Subcutaneous adipose tissue (tissue), 4 donors: ENCODE data around the gene GRP. TPM values are rescaled to one million over a fixed set of nuclear protein-coding genes. Genes with fewer than 3 reads are reported as not detected.

Source experiments
- CTCF ChIP-seq: fragments of 450-650 bp; IDR thresholded peaks from one replicate; pipeline ENCODE4 v1.5.1; 2016; ENCODE audit warnings: low read depth, mild to moderate bottlenecking, control low read depth, antibody characterized with exemption, moderate library complexity
- total RNA-seq, 4 donors: library from RNA; depleted of rRNA; stranded (reverse); fragments of >200 nt; gene quantifications; one replicate each; pipeline ENCODE4 v1.1.0, GENCODE V29; 2016

Gene GRP
- total RNA-seq, 4 donors from 2014 or later = not detected

DNA sequence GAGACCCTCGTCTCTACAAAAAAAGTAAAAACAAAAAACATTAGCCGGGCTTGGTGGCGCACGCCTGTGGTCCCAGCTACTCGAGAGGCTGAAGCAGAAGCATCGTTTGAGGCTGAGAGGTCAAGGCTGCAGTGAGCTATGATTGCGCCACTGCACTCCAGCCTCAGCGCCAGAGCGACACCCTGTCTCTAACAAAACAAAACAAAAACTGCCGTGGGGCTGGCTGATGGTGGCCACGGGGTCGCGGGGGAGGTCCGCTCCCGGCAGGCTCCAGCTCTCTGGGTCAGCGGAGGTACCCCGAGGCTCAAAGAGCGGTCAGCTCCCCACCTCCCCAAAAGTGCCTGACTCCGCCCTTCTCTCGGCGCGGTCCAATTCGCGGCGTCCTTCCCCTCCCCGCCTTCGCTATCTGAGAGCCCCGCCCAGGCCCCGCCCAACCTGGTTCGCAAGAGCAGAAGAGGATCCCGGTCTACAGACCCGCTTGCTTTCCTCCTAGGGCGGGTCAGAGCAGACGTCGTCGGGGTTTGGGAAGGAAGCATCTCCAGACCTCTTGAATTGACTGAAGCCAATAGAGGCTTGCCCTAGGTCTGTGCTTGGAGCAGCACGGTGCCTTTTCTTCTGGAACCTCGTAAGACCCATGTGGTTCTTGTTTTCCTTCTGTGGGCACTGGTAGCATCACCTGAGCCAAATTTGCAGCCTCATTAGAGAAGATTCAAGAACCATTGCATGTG, 45.5 kb downstream of the GRP start:
- TF ChIP-seq CTCF = no peak

DNA sequence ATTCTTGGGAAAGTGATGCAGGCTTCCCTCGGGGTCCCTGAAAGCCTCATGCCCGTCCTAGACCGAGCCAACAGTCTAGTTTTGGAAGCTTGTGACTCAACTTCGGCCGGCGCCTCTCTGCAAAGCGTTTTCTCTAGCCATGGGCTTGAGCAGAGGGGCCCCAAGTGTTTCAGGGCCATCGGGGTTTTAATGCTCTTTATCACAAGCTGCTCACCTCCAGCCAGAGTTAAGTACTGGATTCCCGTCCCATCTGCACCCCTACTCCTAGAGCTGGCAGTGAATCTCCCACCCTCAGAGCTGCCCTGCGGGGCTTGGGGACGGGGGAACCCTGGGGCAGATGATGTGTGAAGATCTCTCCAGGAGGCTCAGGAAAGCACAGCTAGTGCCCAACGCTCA, 46.0 kb downstream of the GRP start:
- no peak for TF ChIP-seq CTCF

- no peak for TF ChIP-seq CTCF
Measured at GRCh38 chr18:59266459-59266858, 46.5 kb downstream of the GRP start.

DNA sequence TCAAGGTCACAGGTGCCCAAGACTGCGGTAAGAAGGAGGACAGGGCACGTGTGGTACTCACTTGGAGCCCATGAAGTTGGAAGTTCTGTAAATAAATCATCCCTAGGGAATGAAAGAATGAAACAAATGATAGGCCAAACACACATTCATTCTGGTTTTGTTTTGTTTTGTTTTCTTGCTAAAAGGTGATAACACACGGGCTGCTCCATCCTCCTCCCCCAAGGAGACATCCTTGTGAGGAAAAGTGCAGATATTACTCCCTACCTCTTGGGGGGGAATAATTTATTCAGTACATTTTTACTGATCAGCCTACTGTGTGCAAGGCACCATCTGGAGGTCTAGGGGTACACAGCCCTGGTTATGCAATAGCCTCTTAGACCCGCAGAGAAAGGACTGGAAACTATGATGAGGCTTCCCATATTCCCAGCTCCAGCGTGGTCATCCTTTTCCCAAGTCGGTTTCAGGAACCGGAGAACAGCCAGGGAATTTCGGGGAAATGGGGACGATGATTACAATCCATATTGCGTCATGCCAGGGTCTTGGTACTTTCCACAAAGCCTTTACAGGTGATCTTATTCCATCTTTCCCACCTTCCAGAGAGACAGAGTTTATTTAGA, 47.0 kb downstream of the GRP start:
- TF ChIP-seq CTCF = no peak

DNA sequence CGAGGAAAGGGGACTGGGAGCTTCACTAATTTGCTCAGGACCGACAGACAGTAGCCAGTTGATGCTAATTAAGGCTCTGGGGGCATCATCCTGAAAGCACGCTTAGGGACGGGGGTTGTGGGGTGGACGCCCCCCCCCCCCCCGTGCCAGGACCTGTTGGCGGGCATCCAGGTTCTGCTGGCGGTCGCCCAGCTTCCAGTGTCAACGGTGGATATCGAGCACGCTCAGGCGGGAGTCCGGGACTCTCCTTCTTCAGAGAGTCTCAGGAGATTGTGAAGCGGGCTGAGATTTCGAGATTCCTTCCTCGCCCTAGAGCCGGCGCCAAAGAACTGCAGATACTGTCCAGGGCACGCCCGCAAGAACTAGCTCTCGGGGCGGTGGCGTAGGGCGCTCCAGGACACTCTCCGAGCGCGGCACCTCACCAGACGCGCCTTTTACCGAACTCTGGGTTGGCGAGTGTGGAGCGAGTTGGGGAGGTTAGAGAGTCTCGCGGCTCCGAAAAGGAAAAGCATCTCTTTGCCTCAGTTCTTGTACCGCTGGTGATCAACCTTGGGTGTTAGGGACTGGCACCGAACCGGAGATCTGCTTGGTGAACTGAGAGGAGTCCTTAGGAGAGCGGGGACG, 47.7 kb downstream of the GRP start:
- TF ChIP-seq CTCF = no peak

DNA sequence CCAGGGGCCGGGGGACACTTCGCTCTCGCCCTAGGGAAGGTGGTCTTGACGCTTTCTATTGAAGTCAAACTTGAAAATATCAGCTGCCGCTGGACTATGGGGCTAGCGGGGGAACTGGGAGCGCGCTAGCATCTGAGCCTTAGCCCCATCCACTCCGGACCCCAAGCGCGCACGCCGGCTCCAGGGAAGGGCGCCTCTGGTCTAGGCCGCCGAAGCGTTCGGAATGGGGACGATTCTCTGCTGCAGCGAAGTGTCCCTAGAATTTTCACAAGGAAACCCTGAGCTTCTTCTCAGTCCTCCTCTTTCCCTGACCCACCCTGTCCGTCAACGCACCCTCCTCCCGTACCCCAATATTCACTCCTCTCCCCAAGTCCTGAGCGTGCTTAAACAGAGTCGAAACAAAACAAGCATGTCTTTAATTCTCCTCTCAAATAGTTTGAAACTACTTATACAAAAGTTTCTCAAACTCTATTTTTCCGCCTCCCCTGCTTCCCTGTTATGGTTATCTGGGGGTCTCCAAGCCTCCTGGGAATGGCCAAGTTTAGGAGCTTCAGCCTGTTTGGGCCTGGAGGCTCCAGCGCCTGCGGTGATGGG, 48.3 kb downstream of the GRP start:
- TF ChIP-seq CTCF = no peak
